HG03103 (cell line): Measurements from ENCODE around the gene SLC22A4.

Experiments used
- ATAC-seq: cut with Tn5 transposase; IDR thresholded peaks from one replicate; pipeline ENCODE4 v1.9.1; 2021; ENCODE audit warnings: low read depth; ENCODE audit not compliant: unreplicated experiment

SLC22A4 gene

GRCh38 chr5:132273631-132274030, 20.6 kb upstream of the SLC22A4 start:
- ATAC-seq: no peak

DNA sequence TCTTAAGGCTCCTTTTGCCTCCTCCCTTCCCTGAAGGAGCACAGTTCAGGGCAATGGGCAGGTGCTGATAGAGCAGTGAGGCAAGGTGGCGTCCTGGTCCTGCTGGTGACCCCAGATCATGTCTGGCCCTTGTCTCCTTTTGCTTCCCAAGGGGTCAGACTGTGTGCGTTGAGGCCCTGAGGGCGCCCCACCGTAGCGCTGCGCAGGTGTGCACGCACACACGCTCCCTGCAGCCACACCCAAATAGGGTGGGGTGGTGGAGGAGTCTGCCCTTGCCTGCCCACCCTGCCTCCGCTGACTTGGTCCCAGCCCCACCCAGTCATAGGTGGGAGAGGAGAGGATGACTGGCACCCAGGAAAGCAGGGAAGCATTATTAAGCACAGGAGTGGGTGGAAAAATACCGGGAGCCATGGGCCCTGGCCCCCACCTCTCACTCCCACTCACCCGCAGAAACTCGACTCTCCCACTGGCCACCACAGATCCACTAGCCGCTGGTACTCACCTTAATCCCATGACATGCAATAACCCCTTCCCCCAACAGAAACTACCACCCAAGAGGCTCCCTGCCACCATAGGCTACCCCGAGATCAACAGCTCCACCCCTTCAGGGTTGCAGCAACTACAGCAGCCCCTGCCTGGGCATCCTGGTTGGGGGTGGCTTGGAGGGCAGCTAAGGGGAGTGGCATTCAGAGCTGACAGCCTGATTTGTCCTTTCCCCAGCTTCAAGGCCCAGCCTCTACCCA, 20.0 kb upstream of the SLC22A4 start:
- no peak for ATAC-seq

DNA sequence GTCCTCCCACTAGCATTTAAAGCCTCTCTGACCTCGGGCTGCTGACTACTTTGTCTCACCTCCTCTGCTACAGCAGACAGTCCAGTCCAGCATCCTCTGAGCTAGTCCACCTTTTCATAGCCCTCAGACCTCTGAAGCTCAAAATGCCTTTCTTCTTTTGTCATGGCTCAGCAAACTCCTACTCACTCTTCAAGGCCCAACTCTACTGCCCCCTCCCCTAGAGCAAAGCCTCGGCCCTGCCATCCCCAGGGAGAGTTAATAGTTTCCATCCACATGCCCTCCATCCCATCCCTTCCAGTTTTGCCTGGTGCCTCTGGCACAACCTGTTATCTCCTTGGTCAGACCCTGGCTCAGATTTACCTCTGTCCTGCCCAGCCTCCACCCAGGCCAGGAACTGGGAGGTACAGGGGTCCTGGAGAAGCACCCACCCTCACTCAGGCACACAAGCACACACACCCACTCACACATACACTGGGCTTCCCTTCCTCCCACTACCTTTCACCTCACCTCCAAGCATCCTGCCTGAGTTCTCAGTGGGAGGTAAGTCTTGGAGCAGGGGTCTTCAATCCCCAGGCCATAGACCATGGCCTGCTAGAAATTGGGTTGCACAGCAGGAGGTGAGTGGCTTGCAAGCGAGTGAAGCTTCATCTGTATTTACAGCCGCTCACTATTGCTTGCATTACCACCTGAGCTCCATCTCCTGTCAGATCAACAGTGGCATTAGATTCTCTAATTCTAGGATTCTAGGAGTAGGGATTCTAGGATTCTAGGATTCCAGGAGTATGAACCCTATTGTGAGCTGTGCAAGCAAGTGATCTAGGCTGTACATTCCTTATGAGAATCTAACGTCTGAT, 18.6 kb upstream of the SLC22A4 start:
- ATAC-seq: no peak

DNA sequence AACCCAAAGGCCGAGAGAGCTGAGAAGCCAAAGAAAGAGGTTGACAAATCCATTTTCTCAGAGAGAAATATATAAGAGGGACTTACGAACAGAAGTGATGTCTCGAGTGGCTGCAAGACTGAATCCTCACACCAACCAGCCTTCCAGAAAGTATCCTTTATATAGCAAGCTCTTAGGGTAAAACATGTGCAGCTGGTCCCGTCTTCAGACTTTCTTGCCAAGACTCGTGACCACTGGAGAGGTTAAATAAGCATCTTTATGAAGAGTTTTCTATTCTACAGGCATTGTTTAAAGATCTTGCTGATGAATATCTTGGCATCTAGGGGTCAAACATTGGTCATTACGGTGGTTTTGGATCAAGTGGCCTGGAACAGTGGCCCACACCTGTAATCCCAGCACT, 16.9 kb upstream of the SLC22A4 start:
- ATAC-seq: no peak

DNA sequence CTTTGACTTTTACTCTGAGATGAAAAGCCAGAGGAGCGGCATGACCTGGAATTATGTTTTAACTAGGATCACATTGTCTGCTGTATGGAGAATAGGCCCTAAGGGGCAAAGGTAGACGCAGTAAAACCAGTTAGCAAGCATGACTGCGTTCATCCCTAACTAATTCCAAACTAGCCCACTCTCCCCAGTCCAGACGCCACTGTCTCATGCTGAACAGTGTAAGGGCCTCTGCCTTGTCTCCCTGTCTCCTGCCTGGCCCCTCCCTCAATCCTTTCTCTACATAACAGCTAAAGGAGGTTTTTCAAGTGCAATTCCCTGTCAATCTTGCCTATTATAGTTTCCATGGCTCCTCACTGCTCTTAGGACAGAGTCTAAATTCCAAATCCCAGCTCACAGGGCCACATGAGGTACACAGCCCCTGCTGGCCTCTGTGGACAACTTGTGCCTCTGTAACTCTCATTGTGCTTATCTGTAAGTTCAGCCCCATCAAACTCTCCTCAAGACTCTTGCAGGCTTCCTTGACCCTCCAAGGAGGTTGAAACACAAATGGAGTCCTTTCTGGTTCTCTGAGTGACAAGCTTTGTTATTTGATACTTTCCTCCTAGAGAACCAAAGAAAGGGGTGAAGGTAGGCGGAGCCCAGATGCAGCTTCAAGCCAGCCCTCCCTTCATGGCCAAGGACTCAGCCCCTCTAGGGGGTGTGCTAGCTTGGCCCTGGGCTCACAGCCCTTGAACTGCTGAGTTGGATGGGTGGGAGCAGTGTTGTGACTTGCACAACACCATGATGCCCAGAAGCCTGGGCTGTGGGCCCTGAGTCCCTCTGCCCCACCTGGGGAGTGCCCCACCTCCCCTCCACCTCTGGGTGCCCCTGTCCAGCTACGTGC, 16.0 kb upstream of the SLC22A4 start:
- no peak for ATAC-seq

GRCh38 chr5:132279801-132280200, 14.4 kb upstream of the SLC22A4 start:
- no peak for ATAC-seq

DNA sequence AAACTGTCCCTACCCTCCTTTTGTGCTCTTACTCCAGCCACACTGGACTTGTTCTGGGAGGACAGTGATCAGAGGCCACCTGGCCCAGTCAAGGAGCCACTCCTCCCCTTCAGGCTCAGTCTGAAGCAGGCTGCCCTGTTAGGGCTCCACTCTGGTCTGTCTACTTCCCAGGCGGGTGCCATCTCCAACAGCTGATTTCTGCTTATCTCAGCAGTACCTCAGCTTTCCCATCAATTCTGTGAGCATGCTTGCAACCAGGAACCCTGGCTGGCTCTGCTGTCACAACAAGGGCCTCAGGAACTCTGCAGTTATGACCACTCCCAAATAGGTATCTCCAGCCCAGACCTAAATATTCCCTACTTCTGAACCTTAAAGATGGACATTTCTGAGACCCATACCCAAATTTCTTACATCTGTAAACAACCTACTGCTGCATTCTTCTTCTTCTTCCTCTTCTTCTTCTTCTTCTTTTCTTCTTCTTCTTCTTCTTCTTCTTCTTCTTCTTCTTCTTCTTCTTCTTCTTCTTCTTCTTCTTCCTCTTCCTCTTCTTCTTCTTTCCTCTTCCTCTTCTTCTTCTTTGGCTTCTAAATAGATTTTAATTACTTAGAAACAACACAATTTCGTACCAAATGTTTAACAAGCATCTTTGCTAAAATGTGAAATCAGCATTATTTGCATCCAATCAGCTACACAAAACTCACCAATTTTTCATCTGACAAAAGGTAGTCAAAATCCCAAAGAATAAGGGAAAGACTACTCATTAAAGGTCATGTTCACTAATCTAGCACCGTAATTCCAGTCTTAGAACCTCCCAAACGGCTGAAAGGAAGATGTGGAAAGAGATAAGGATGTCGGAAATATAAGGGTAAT, 13.6 kb upstream of the SLC22A4 start:
- ATAC-seq: no peak

GRCh38 chr5:132281856-132282614, 12.2 kb upstream of the SLC22A4 start:
- no peak for ATAC-seq

GRCh38 chr5:132283423-132284043, 10.7 kb upstream of the SLC22A4 start:
- ATAC-seq: no peak

- ATAC-seq: no peak
These were observed 5.1 kb upstream of the SLC22A4 start for GRCh38 chr5:132289097-132289496.

DNA sequence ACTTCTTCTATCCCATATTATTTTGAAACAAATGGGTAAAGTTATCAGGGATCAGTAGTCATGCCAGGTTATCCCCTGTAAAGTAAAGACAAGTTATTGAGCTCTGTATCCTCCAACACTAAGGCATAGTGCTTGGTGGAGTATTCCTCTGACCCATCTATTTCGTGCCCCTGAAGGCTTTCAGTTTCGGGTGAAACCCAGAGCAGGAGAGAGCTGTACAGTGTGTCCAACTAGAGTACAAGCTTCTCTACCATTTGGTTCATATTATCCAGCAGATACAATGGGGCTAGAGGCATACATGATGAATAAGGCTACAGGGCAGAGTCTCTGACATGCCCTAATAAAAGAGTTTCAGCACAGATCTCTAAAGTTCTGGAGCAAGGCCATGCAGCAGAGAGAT, 3.2 kb upstream of the SLC22A4 start:
- no peak for ATAC-seq

GRCh38 chr5:132293066-132293991, 865 bp upstream of the SLC22A4 start:
- ATAC-seq: peak; percentile 24

DNA sequence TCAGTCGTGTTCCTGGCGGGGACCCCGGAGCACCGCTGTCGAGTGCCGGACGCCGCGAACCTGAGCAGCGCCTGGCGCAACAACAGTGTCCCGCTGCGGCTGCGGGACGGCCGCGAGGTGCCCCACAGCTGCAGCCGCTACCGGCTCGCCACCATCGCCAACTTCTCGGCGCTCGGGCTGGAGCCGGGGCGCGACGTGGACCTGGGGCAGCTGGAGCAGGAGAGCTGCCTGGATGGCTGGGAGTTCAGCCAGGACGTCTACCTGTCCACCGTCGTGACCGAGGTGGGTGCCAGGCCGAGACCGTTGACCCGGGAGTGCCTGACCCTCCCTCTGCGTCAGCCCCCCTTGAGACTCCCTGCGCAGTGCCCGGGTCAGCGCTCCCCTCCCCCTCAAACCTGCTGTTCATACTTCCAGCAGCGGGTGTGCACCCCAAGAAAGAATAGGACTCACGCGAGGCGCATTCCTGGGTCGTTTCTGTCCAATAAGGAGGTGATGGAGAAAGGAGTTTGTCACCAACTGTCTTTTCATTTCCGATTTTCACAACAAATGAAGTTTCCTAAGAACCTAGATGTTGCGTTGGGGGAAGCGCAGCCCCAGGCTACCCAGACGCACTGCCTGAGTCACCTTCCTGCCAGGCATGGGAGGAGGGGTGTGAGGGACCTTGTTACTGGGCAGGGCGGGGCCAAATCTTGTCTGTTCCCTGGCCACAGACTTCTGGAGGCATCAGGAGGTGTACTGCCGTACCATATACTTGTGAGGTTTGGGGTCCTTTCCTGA, 722 bp downstream of the SLC22A4 start:
- ATAC-seq: no peak

DNA sequence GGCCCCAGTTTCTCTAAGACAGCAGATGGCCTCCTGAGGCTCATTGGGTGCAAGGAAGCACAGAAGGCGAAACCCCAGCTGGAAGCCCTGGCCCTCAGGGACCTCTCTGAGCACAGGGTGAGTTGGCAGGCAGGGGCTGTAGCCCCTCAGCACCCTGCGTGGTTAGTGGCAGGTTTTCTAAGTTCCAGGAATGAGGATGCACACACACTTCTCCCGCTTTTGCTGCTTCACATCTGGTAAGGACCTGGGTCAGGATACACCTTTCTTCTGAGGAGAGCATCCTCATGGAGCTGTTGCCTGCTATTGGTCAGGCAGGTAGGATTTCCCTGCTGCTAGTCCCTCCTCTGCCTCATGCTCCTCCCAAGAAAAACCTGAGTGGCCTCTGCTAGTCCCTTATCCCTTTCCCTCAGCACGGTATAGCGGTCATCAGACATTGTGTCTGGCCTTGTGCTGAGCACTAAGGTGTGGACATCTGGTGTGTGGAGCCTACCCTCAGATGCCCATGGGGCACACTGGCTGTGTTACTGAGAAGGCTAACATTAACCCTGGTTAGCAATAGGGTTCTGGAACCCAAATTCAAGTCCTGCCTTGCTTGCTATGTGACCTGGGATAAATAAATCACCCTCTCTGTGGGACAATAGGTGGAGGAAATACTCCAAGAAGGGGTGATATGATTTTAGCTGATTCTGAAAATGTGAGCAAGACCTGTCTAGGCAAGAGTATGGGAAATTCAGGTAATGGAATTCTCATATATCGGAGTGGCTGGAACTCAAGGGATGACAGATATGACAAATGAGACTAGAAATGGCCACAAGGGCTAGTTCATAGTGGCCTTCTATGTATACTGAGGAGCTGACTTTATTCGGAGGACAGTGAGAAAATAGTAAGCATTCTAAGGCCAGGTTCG, 1.6 kb downstream of the SLC22A4 start:
- ATAC-seq: no peak

GRCh38 chr5:132296412-132297016, 2.3 kb downstream of the SLC22A4 start:
- no peak for ATAC-seq
